ENCODE measurements around the gene AFAP1L2.

The AFAP1L2 gene

GRCh38 chr10:114384181-114384580, 20.1 kb downstream of the AFAP1L2 start:
- no peak overlapping the region for H3K4me2 ChIP-seq (ENCODE audit: low read depth, low read length, poor library complexity, severe bottlenecking)
- H3K9me2 ChIP-seq (replicated peaks; ENCODE audit: low read depth, low read length) = no peaks in the 10 kb centered on the region
- no peaks in the 10 kb centered on the region for H3K9me3 ChIP-seq (ENCODE audit: insufficient read depth, low read depth, low read length)
- H3K36me3 ChIP-seq (ENCODE audit: insufficient read depth, low read length) = no peaks in the 10 kb centered on the region
- no peaks in the 10 kb centered on the region for H3K27me3 ChIP-seq (ENCODE audit: insufficient read depth, low read length, poor library complexity, severe bottlenecking)
- no peaks in the 10 kb centered on the region for H3K79me2 ChIP-seq (ENCODE audit: insufficient read depth, low read length)
- H3K9ac ChIP-seq (ENCODE audit: low read depth, low read length, poor library complexity, severe bottlenecking) = no peak overlapping the region
- TF ChIP-seq CTCF (conservative IDR thresholded peaks at IDR 0.05; ENCODE audit: low read length) (no peak), EZH2phosphoT487 (IDR thresholded peaks at IDR 0.05; ENCODE audit: borderline replicate concordance) (no peak)
- no peak overlapping the region for H2AFZ ChIP-seq (ENCODE audit: low read length)
- H3K4me3 ChIP-seq (ENCODE audit: low read length, poor library complexity, severe bottlenecking) = no peak overlapping the region
- H3K4me1 ChIP-seq (ENCODE audit: insufficient read depth, low read length, poor library complexity, severe bottlenecking) = no peaks in the 10 kb centered on the region
- no peaks in the 10 kb centered on the region for H4K20me1 ChIP-seq (ENCODE audit: insufficient read depth, low read length, poor library complexity, severe bottlenecking)
- H3F3A ChIP-seq (ENCODE audit: low read depth) = no peaks in the 10 kb centered on the region

GRCh38 chr10:114380797-114381196, 23.5 kb downstream of the AFAP1L2 start:
- no peaks in the 10 kb centered on the region for H3K4me1 ChIP-seq (ENCODE audit: insufficient read depth, low read length, poor library complexity, severe bottlenecking)
- H3K79me2 ChIP-seq (ENCODE audit: insufficient read depth, low read length) = no peaks in the 10 kb centered on the region
- H3K4me2 ChIP-seq (ENCODE audit: low read depth, low read length, poor library complexity, severe bottlenecking) = no peak overlapping the region
- no peak overlapping the region for H2AFZ ChIP-seq (ENCODE audit: low read length)
- no peaks in the 10 kb centered on the region for H3K36me3 ChIP-seq (ENCODE audit: insufficient read depth, low read length)
- H3F3A ChIP-seq (ENCODE audit: low read depth) = no peaks in the 10 kb centered on the region
- H3K9me2 ChIP-seq (replicated peaks; ENCODE audit: low read depth, low read length) = no peaks in the 10 kb centered on the region
- no peaks in the 10 kb centered on the region for H4K20me1 ChIP-seq (ENCODE audit: insufficient read depth, low read length, poor library complexity, severe bottlenecking)
- H3K9me3 ChIP-seq (ENCODE audit: insufficient read depth, low read depth, low read length) = no peaks in the 10 kb centered on the region
- no peak overlapping the region for H3K4me3 ChIP-seq (ENCODE audit: low read length, poor library complexity, severe bottlenecking)
- TF ChIP-seq EZH2phosphoT487 (IDR thresholded peaks at IDR 0.05; ENCODE audit: borderline replicate concordance) (no peak), CTCF (conservative IDR thresholded peaks at IDR 0.05; ENCODE audit: low read length) (no peak)
- H3K9ac ChIP-seq (ENCODE audit: low read depth, low read length, poor library complexity, severe bottlenecking) = no peak overlapping the region
- no peaks in the 10 kb centered on the region for H3K27me3 ChIP-seq (ENCODE audit: insufficient read depth, low read length, poor library complexity, severe bottlenecking)

GRCh38 chr10:114380060-114380459, 24.2 kb downstream of the AFAP1L2 start:
- no peak for TF ChIP-seq EZH2phosphoT487 (IDR thresholded peaks at IDR 0.05; ENCODE audit: borderline replicate concordance)
- no peak for TF ChIP-seq CTCF (conservative IDR thresholded peaks at IDR 0.05; ENCODE audit: low read length)
- Histone ChIP-seq H3K79me2 (ENCODE audit: insufficient read depth, low read length) (no peaks in the 10 kb centered on the region), H3K4me2 (ENCODE audit: low read depth, low read length, poor library complexity, severe bottlenecking) (no peak overlapping the region), H2AFZ (ENCODE audit: low read length) (no peak overlapping the region), H4K20me1 (ENCODE audit: insufficient read depth, low read length, poor library complexity, severe bottlenecking) (no peaks in the 10 kb centered on the region), H3F3A (ENCODE audit: low read depth) (no peaks in the 10 kb centered on the region), H3K36me3 (ENCODE audit: insufficient read depth, low read length) (no peaks in the 10 kb centered on the region), H3K9ac (ENCODE audit: low read depth, low read length, poor library complexity, severe bottlenecking) (no peak overlapping the region), H3K9me2 (replicated peaks; ENCODE audit: low read depth, low read length) (no peaks in the 10 kb centered on the region), H3K27me3 (ENCODE audit: insufficient read depth, low read length, poor library complexity, severe bottlenecking) (no peaks in the 10 kb centered on the region), H3K4me3 (ENCODE audit: low read length, poor library complexity, severe bottlenecking) (no peak overlapping the region), H3K9me3 (ENCODE audit: insufficient read depth, low read depth, low read length) (no peaks in the 10 kb centered on the region), H3K4me1 (ENCODE audit: insufficient read depth, low read length, poor library complexity, severe bottlenecking) (no peaks in the 10 kb centered on the region)
